CD14-positive monocyte (primary cell): ENCODE data around the gene PLD6. TPM values are rescaled to one million over a fixed set of nuclear protein-coding genes. Genes with fewer than 3 reads are reported as not detected.

Experiments used
- DNase-seq, 3 donors: peaks; one replicate each; pipeline ENCODE4 v3.0.0-alpha.2; 2011 to 2022
- H2AFZ ChIP-seq: 2 replicates; pipeline ENCODE4 v1.6.0; 2012; ENCODE audit warnings: mild to moderate bottlenecking, low read depth, low read length, inconsistent platforms; ENCODE audit not compliant: insufficient read depth, poor library complexity, severe bottlenecking
- H3K27ac ChIP-seq, 2 donors: 1 replicate in 1 of 2; 2 replicates in 1 of 2; pipeline ENCODE4 v1.5.1; 2012 to 2013; ENCODE audit warnings: low read length in 2 of 2, control low read depth in 1 of 2, inconsistent platforms in 1 of 2, low read depth in 1 of 2, mild to moderate bottlenecking in 1 of 2
- H3K27me3 ChIP-seq, 2 donors: one replicate each; pipeline versions ENCODE4 v1.6.0 to v1.6.1; 2011 to 2013; ENCODE audit warnings: low read length in 2 of 2; ENCODE audit not compliant: control insufficient read depth in 2 of 2, insufficient read depth in 2 of 2
- H3K36me3 ChIP-seq, 2 donors: replicated peaks in 1 of 2; 1 replicate in 1 of 2; 2 replicates in 1 of 2; pipeline versions ENCODE4 v1.5.1 to v1.6.1; 2012 to 2013; ENCODE audit warnings: low read length in 2 of 2, control low read depth in 1 of 2, inconsistent platforms in 1 of 2, mild to moderate bottlenecking in 1 of 2; ENCODE audit not compliant: insufficient read depth in 2 of 2, control insufficient read depth in 1 of 2
- H3K4me1 ChIP-seq, 2 donors: 1 replicate in 1 of 2; 2 replicates in 1 of 2; pipeline versions ENCODE4 v1.5.1 to v1.6.1; 2012 to 2013; ENCODE audit warnings: low read length in 2 of 2, control low read depth in 1 of 2, inconsistent platforms in 1 of 2, mild to moderate bottlenecking in 1 of 2, moderate library complexity in 1 of 2; ENCODE audit not compliant: insufficient read depth in 2 of 2, control insufficient read depth in 1 of 2
- H3K4me2 ChIP-seq: replicated peaks from 2 replicates; pipeline ENCODE3; 2012; ENCODE audit warnings: low read length, moderate library complexity, mild to moderate bottlenecking; ENCODE audit not compliant: poor library complexity, severe bottlenecking; ENCODE audit errors: extremely low read depth
- H3K4me3 ChIP-seq, 3 experiments: fragments of 200-600 bp in 1 of 3; sonication (generic) in 1 of 3; replicated peaks in 1 of 3; 1 replicate in 2 of 3; 2 replicates in 1 of 3; pipeline ENCODE4 v1.5.1; 2011 to 2013; ENCODE audit warnings: low read length in 3 of 3, mild to moderate bottlenecking in 3 of 3, control low read depth in 2 of 3, low read depth in 2 of 3, inconsistent platforms in 1 of 3, moderate library complexity in 1 of 3
- H3K79me2 ChIP-seq: 2 replicates; pipeline ENCODE4 v1.6.0; 2012; ENCODE audit warnings: mild to moderate bottlenecking, control low read depth, inconsistent platforms, low read length, moderate library complexity; ENCODE audit not compliant: insufficient read depth
- H3K9ac ChIP-seq: 2 replicates; pipeline ENCODE4 v1.6.0; 2017; ENCODE audit warnings: low read length, mild to moderate bottlenecking; ENCODE audit not compliant: insufficient read depth, poor library complexity, severe bottlenecking
- H3K9me3 ChIP-seq, 2 donors: replicated peaks in 1 of 2; 1 replicate in 1 of 2; 2 replicates in 1 of 2; pipeline versions ENCODE4 v1.5.1 to v1.6.1; 2012 to 2013; ENCODE audit warnings: low read length in 2 of 2, control low read depth in 1 of 2; ENCODE audit not compliant: control insufficient read depth in 1 of 2, insufficient read depth in 1 of 2
- H4K20me1 ChIP-seq: 2 replicates; pipeline ENCODE4 v1.6.0; 2012; ENCODE audit warnings: mild to moderate bottlenecking, low read length, control low read depth, moderate library complexity; ENCODE audit not compliant: insufficient read depth
- H3K27ac Mint-ChIP-seq, 7 donors: one replicate each; pipeline ENCODE4 v1.8.0; 2020; ENCODE audit warnings: mild to moderate bottlenecking in 7 of 7, mixed read lengths in 7 of 7, moderate library complexity in 6 of 7, inconsistent platforms in 2 of 7
- H3K27me3 Mint-ChIP-seq, 3 donors: one replicate each; pipeline ENCODE4 v1.8.0; 2021 to 2022; ENCODE audit warnings: low read depth in 3 of 3, mild to moderate bottlenecking in 3 of 3, mixed read lengths in 3 of 3, moderate library complexity in 3 of 3, inconsistent platforms in 1 of 3
- H3K36me3 Mint-ChIP-seq, 2 donors: one replicate each; pipeline ENCODE4 v1.8.0; 2020; ENCODE audit warnings: mixed read lengths in 2 of 2, inconsistent platforms in 1 of 2, mild to moderate bottlenecking in 1 of 2
- H3K4me1 Mint-ChIP-seq: one replicate; pipeline ENCODE4 v1.8.0; 2020; ENCODE audit warnings: mild to moderate bottlenecking, mixed read lengths
- H3K4me3 Mint-ChIP-seq, 2 donors: one replicate each; pipeline ENCODE4 v1.8.0; 2020; ENCODE audit warnings: mild to moderate bottlenecking in 2 of 2, mixed read lengths in 2 of 2, moderate library complexity in 1 of 2
- H3K9me3 Mint-ChIP-seq, 7 donors: one replicate each; pipeline ENCODE4 v1.8.0; 2020 to 2022; ENCODE audit warnings: mixed read lengths in 7 of 7, mild to moderate bottlenecking in 6 of 7, moderate library complexity in 6 of 7, inconsistent platforms in 2 of 7
- CTCF ChIP-seq: fragments of 200-600 bp; IDR thresholded peaks from one replicate; pipeline ENCODE4 v1.8.0; 2022; ENCODE audit warnings: antibody characterized with exemption, mild to moderate bottlenecking
- WGBS: methylation state at CpG from one replicate; pipeline ENCODE4 v1.1.5; 2013; ENCODE audit warnings: missing lambda C conversion rate; ENCODE audit not compliant: insufficient coverage; 5-methylcytosine and 5-hydroxymethylcytosine counted together
- intact Hi-C, 2 donors: fragments of 100-400 bp; cut with micrococcal nuclease; formaldehyde crosslinking; loops; one replicate each; pipeline versions ENCODE4 v1.15.0 to v1.15.1; 2023
- polyA plus RNA-seq, 3 donors: library from polyadenylated mRNA; depleted of rRNA in 1 of 3; unstranded in 2 of 3; stranded (reverse) in 1 of 3; fragments of 300-500 nt in 2 of 3; fragments of >200 nt in 1 of 3; fragmentation: Illumina TruSeq in 2 of 3; gene quantifications; 1 replicate in 2 of 3; 2 replicates in 1 of 3; pipeline ENCODE4 v1.2.3, GENCODE V29; 2012 to 2021

The PLD6 gene
- polyA plus RNA-seq, 3 donors = 0.16 to 0.76 (median 0.50) TPM

- Histone ChIP-seq H3K4me1 (peaks cover 6 to 9% of the 10 kb centered on the region in 2 donors), H3K4me3 (no peak overlapping the region), H3K79me2 (peaks cover 4% of the 10 kb centered on the region), H4K20me1 (no peaks in the 10 kb centered on the region), H3K4me2 (no peak overlapping the region), H2AFZ (no peak overlapping the region), H3K27ac (no peak overlapping the region), H3K9ac (no peak overlapping the region), H3K27me3 (no peaks in the 10 kb centered on the region), H3K36me3 (peaks cover 9 to 15% of the 10 kb centered on the region in 2 donors), H3K9me3 (no peaks in the 10 kb centered on the region)
- no peak for DNase-seq
- no peak for TF ChIP-seq CTCF
- Mint-ChIP-seq H3K4me1 (peaks cover 10% of the 10 kb centered on the region), H3K36me3 (peaks cover 7 to 13% of the 10 kb centered on the region in 2 donors), H3K27me3 (peaks cover 0 to 5% (median 4%) of the 10 kb centered on the region in 3 donors), H3K9me3 (peaks cover 0 to under 1% (median 0%) of the 10 kb centered on the region in 7 donors), H3K4me3 (no peak overlapping the region), H3K27ac (no peak overlapping the region)
- 93% methylated on average over 9 of the region's 10 CpGs for WGBS
- intact Hi-C loops = no loop called here
Measured at GRCh38 chr17:17241656-17242055, 35.5 kb upstream of the PLD6 start.

DNA sequence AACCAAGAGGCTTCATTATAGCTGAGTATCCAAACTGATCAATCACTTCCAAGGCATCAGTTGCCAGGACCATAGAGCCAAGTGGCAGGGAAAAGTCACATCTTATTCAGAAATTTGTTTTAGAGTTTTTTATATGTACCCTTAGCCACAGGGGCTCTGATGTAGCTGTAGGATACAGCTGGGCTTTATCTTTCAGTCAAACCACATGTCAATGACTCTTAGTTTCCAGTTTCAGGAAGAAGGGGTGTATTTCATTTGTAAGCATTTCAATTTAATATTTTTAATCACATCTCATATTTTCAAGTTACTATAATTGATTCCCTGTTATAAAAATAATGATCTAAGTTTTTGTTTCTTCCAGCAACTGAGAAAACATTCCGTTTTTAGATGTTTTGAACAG lies 33.7 kb upstream of the PLD6 start:
- Histone ChIP-seq H3K4me3 (no peak overlapping the region), H3K27me3 (no peaks in the 10 kb centered on the region), H3K9me3 (no peaks in the 10 kb centered on the region), H3K4me2 (no peak overlapping the region), H3K9ac (no peak overlapping the region), H3K27ac (no peak overlapping the region), H3K79me2 (peaks cover 22% of the 10 kb centered on the region), H4K20me1 (peaks cover 15% of the 10 kb centered on the region), H2AFZ (no peak overlapping the region), H3K36me3 (no peaks in the 10 kb centered on the region), H3K4me1 (peaks cover 20 to 26% of the 10 kb centered on the region in 2 donors)
- Mint-ChIP-seq H3K36me3 (no peaks in the 10 kb centered on the region), H3K27ac (no peak overlapping the region), H3K9me3 (peaks cover 0 to 2% (median 0%) of the 10 kb centered on the region in 7 donors), H3K27me3 (peaks cover 0 to 5% (median 4%) of the 10 kb centered on the region in 3 donors), H3K4me3 (no peak overlapping the region), H3K4me1 (peaks cover 26% of the 10 kb centered on the region)
- no CpG with 5 or more reads among the region's 1 CpG for WGBS
- no peak for DNase-seq
- intact Hi-C loops = loop anchor here (5.0 to 10.0 kb wide), 2 partner anchors 42 to 195 kb away; partner anchors contain the start of genes COPS3 (in 1 of the 2) and MPRIP (in 1 of the 2)
- TF ChIP-seq CTCF = no peak
